Ovary (tissue), 3 donors: ENCODE results near the gene ENOX1.

Experiments
- EP300 ChIP-seq: sonication (generic); formaldehyde crosslinking; IDR thresholded peaks from one replicate; pipeline ENCODE4 v1.6.1; 2017; ENCODE audit warnings: antibody characterized with exemption
- POLR2A ChIP-seq: fragments of 450-650 bp; IDR thresholded peaks from one replicate; pipeline ENCODE4 v1.6.1; 2017; ENCODE audit warnings: antibody characterized with exemption, mild to moderate bottlenecking, moderate library complexity
- TF ChIP-seq, protein P1 (sequence below), 3 donors: fragments of 450-650 bp in 2 of 3; fragments of 200-600 bp in 1 of 3; IDR thresholded peaks; one replicate each; pipeline versions ENCODE4 v1.5.1 to v1.8.0; 2016 to 2022; ENCODE audit warnings: antibody characterized with exemption in 3 of 3, mild to moderate bottlenecking in 1 of 3
- donor health status: DM: no; HTN: no; CAD: no.

DNA sequence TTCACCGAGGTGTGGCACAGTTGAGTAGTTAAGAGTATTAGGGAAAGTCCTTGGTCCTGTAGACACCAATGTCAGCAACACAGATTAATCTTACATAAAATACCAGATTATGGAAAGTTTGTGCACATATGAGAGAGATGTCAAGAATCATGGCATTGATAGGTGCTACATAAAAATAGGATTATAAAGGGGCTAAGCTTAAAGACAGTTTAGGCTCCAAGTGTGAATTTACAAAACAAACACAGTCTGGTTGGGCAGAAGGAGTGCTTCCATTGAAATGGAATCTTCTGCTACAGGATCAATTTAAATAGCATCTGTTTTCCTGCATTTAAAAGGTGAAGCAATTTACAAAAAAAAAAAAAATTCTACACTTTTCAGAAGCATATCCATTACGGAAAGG lies 470.5 kb downstream of the ENOX1 start:
- TF ChIP-seq, protein P1, sequence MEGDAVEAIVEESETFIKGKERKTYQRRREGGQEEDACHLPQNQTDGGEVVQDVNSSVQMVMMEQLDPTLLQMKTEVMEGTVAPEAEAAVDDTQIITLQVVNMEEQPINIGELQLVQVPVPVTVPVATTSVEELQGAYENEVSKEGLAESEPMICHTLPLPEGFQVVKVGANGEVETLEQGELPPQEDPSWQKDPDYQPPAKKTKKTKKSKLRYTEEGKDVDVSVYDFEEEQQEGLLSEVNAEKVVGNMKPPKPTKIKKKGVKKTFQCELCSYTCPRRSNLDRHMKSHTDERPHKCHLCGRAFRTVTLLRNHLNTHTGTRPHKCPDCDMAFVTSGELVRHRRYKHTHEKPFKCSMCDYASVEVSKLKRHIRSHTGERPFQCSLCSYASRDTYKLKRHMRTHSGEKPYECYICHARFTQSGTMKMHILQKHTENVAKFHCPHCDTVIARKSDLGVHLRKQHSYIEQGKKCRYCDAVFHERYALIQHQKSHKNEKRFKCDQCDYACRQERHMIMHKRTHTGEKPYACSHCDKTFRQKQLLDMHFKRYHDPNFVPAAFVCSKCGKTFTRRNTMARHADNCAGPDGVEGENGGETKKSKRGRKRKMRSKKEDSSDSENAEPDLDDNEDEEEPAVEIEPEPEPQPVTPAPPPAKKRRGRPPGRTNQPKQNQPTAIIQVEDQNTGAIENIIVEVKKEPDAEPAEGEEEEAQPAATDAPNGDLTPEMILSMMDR (IDR thresholded peaks at IDR 0.05), result no peak
- no peak for TF ChIP-seq POLR2A
- TF ChIP-seq EP300, result no peak
